Activated CD8-positive, alpha-beta memory T cell treated with anti-CD3 and anti-CD28 coated beads, Interleukin-2, amount 50 U/mL, for 1 hour (primary cell): ENCODE data around the gene TSC22D1.
"Not testable (repeated sequence)": the region's sequence is repeated elsewhere in the genome, so short reads cannot be mapped to it uniquely, and the experiment has no call there.

Source experiments
- DNase-seq: peaks from one replicate; pipeline ENCODE4 v3.0.0-alpha.2; 2020; ENCODE audit errors: extremely low read depth

The TSC22D1 gene

GRCh38 chr13:44575741-44576350 is at the start of gene TSC22D1:
TSC22D1 (minus strand) TSS chr13:44576330; CDS start chr13:44576074, 256 bp downstream.
- peak; percentile 35 for DNase-seq

DNA sequence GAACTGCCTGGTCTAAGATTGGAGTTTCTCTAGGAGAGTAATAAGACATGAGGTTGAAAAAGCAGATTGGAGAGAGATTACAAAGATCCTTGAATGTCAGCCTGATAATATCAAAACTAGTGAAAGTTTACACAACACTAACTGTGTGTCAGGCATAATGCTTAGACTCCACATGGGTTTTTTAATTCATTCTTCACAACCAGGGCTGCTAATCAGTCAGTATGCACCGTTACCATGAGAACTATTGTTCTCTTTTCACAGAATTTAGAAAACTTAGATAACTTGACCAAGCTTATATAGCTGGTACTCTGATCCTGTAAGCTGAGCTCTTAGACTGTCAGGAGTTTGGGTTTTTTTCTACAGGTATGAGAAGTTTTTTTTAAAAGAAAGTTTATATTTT is 46.6 kb upstream of the TSC22D1 start:
- no peak for DNase-seq

DNA sequence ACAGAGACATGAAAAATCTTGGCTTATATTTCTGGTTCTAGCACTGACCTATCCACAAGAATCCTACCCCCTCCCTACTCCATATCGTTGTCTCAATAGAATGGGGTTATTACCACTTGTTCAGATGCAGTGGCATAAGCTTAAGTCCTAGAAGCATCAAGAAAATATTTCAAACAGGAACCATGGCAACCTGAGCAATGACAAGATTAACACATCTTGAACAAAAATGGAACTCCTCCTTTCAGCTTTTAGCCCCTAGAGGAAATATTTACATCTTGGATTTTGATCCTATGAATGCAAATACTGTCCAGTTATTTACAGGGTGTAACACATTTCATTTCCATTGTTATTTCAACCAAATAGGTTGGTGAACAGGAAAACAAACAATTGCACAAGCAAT is 46.1 kb upstream of the TSC22D1 start:
- DNase-seq, result no peak

DNA sequence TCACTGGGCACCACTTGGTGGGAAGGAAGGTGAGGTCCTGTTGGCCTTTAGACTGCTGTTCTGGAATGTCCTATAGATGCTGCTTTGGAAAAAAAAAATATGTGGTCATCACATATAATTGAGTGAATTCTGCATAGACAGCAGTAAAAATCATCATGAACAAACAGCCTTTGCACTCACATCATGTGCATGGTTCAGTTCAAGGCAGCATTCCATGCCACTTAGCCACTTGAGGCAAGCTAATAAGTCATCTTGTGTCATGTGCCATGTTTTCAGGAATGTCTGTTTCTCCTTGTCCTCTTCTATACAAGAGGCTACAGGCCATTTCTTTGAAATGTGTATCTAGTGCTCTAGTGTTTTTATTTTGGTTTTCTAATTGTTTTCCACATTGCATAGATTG is 43.9 kb upstream of the TSC22D1 start:
- DNase-seq, result no peak

GRCh38 chr13:44619651-44620050 is 43.5 kb upstream of the TSC22D1 start:
- DNase-seq, result no peak

DNA sequence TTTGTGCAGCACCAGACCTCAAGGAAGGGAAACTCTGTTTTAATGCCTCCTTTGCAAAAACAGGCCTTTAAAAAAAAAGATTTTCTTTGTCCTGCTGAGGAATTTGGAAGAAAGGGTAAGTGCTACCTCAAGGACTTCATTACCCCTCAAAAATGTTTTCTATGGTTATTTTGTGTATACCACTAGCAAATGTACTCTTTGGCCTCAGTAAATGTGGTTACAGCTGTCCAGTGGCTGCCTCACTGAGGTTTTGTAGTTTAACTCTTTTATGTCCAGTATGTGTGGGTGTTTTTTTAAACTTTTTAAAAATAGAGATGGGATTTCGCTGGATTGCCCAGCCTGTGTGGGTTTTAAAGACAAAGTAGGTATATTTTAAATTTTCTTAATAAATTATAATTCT is 42.2 kb upstream of the TSC22D1 start:
- no peak for DNase-seq

DNA sequence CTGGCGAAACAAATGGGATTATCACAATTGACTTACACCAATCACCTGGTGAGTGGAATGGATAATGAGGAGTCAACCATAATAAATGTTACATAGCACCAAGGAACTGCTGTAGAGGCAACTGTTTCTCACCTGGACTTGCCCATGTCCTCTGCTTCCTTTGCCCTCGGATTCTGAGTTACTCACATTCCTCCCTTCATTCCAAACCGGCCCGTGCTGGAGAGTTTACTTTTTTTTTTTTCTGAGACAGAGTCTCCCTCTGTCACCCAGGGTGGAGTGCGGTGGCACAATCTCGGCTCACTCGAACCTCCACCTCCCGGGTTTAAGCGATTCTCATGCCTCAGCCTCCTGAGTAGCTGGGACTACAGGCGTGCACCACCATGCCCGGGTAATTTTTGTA is 41.5 kb upstream of the TSC22D1 start:
- DNase-seq, result no peak

- DNase-seq, result no peak
Observed at GRCh38 chr13:44609137-44609536, 33.0 kb upstream of the TSC22D1 start.

- DNase-seq, result no peak
Observed at GRCh38 chr13:44605721-44606120, 29.6 kb upstream of the TSC22D1 start.

- no peak for DNase-seq
Observed at GRCh38 chr13:44605275-44605674, 29.1 kb upstream of the TSC22D1 start.

GRCh38 chr13:44601586-44601985 is 25.5 kb upstream of the TSC22D1 start:
- no peak for DNase-seq

DNA sequence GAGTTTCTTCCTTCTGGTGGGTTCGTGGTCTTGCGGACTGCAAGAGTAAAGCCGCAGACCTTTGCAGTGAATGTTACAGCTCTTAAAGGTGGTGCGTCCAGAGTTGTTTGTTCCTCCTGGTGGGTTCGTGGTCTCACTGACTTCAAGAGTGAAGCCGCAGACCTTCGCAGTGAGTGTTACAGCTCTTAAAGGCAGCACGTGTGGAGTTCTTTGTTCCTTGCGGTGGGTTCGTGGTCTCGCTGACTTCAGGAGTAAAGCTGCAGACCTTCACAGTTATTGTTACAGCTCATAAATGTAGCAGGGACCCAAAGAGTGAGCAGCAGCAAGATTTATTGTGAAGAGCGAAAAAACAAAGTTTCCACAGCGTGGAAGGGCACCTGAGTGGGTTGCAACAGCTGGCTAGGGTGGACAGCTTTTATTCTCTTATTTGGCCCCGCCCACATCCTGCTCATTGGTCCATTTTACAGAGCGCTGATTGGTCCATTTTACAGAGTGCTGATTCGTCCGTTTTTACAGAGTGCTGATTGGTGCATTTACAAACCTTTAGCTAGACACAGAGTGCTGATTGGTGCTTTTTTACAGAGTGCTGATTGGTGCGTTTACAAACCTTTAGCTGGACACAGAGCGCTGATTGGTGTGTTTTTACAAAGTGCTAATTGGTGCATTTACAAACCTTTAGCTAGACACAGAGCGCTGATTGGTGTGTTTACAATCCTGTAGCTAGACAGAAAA is 17.9 kb upstream of the TSC22D1 start:
- DNase-seq, result not testable (repeated sequence)

- DNase-seq, result no peak
Observed at GRCh38 chr13:44592216-44592847, 16.2 kb upstream of the TSC22D1 start.

GRCh38 chr13:44591316-44591715 is 15.2 kb upstream of the TSC22D1 start:
- DNase-seq, result no peak

DNA sequence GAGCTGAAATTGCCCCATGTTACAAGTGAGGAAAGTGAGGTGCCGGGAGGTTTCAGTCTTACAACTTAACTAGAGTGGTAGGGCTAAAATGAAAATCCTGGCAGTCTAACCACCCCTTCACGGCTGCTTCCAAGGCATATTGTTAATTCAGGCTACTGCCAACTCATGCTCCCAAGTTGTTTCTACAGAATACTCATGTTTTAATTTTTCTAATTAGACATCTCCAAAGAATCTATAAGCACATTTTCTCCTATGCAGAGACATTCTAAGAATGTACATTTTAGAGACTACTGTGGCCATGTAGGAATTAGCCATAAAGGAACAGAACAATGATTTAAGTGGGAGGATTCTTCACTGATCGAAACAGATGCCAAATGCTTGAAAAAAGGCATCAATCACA is 7.0 kb upstream of the TSC22D1 start:
- no peak for DNase-seq

DNA sequence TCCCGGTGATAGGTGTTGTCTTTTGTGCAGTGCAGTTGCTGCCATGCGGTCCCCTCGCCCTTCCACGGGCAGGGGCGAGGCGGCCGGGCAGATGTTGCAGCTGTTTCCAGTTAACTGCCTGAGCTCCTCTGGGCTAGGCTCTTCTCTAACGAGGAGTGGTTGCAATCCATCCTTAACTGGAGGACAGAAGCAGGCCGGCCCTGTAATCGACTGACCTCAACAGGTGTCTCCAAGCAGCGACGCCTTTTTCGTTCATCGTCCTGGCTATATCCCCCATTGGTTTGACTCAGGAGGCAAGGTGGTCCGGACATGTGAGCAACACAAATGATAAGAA is 1.9 kb upstream of the TSC22D1 start:
- no peak for DNase-seq

- peak; percentile 88 for DNase-seq
Observed at GRCh38 chr13:44577236-44578066, 1.3 kb upstream of the TSC22D1 start.

DNA sequence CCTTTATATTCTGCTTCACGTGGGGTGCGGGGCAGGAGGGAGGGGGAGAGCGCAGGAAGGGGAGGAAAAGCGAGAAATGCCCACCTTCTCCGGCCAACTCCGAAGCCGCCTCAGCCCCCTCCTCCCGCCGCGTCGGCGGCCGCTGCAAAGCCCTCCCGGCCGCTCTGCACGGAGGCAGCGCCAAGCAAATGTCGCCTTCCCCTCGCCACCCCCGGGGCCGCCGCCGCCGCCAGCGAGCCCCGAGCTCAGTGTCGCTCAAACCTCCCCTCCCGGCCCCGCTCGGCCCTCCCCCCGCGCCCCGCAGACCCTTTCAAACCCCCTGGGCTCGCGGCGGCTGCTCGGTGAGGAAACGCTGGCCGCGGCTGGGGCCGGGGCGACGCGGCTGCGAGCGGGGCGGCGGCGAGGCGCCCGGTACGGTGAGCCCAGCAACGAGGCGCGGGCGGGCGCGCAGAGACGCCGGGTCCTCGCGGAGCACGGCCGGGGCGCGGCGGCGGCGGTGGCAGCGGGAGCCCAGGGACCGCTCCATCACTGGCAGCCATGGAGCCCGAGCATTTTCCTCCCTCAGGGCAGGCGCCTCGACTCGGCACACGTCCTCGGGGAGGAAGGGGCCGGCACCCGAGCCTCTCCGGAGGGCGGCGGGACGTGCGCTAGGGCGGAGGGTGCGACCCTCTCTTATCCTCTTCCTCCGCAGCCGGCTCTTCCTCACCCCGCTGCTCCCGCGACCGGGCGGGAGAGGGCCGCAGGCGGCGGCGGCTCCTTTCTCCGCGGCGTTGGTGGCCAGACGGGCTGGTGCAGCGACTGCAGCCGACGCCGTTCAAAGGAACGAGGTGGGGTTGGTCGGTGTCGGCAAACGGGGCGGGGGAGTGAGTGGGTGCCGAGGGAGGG is 463 bp upstream of the TSC22D1 start:
- DNase-seq, result no peak

DNA sequence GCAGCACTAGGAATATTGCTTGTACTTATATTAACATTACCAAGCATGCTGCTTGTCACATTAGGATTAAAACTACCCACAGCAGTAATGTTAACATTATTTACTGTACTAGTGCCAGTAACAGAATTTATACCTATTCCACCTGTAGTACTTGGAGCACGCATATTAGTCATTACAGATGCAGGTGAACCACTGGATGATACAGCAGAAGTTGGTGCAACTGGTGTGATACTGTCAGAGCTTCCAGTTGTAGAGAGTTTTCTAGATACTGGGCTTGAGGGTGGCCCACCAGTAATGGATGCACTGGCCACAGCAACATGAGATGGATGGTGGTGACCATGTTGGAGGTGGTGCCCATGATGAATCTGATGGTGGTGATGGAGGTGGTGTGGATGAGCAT is 1.1 kb downstream of the TSC22D1 start:
- no peak for DNase-seq

GRCh38 chr13:44574466-44574855 is 1.7 kb downstream of the TSC22D1 start:
- DNase-seq, result no peak

GRCh38 chr13:44573790-44574465 is 2.2 kb downstream of the TSC22D1 start:
- no peak for DNase-seq
